WTC11 (cell line): ENCODE data around the gene POSTN.

ENCODE experiments used
- FOXP1 ChIP-seq: sonication (generic); formaldehyde crosslinking; IDR thresholded peaks from 2 replicates; pipeline ENCODE4 v1.8.0; 2022; ENCODE audit warnings: missing genetic modification reagents, mild to moderate bottlenecking, moderate library complexity, borderline replicate concordance
- HMGXB4 ChIP-seq: sonication (generic); formaldehyde crosslinking; IDR thresholded peaks from 2 replicates; pipeline ENCODE4 v1.8.1; 2023; ENCODE audit warnings: mild to moderate bottlenecking, moderate library complexity, missing genetic modification reagents
- TCF7 ChIP-seq: sonication (generic); formaldehyde crosslinking; IDR thresholded peaks from 2 replicates; pipeline ENCODE4 v1.8.0; 2022; ENCODE audit warnings: mild to moderate bottlenecking, low read depth, missing genetic modification reagents, moderate library complexity
- ZNF219 ChIP-seq: sonication (generic); formaldehyde crosslinking; IDR thresholded peaks from 2 replicates; pipeline ENCODE4 v1.8.0; 2023; ENCODE audit warnings: missing genetic modification reagents, mild to moderate bottlenecking, borderline replicate concordance
- TF ChIP-seq, protein P1 (sequence below): fragments of 200-600 bp; IDR thresholded peaks from 2 replicates; pipeline ENCODE4 v1.8.0; 2022; ENCODE audit warnings: antibody characterized with exemption

GRCh38 chr13:37576601-37577000 lies 22.0 kb downstream of the POSTN start:
- TF ChIP-seq TCF7 (CRISPR knock-in tag), result no peak
- TF ChIP-seq, protein P1, sequence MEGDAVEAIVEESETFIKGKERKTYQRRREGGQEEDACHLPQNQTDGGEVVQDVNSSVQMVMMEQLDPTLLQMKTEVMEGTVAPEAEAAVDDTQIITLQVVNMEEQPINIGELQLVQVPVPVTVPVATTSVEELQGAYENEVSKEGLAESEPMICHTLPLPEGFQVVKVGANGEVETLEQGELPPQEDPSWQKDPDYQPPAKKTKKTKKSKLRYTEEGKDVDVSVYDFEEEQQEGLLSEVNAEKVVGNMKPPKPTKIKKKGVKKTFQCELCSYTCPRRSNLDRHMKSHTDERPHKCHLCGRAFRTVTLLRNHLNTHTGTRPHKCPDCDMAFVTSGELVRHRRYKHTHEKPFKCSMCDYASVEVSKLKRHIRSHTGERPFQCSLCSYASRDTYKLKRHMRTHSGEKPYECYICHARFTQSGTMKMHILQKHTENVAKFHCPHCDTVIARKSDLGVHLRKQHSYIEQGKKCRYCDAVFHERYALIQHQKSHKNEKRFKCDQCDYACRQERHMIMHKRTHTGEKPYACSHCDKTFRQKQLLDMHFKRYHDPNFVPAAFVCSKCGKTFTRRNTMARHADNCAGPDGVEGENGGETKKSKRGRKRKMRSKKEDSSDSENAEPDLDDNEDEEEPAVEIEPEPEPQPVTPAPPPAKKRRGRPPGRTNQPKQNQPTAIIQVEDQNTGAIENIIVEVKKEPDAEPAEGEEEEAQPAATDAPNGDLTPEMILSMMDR, result no peak
- no peak for TF ChIP-seq HMGXB4 (CRISPR knock-in tag)
- TF ChIP-seq FOXP1 (CRISPR knock-in tag), result no peak
- TF ChIP-seq ZNF219 (CRISPR knock-in tag), result no peak
